Measurements from ENCODE around the gene KRTAP22-2.

- TF ChIP-seq CTCF (conservative IDR thresholded peaks at IDR 0.05; ENCODE audit: low read length) (no peak), EZH2phosphoT487 (IDR thresholded peaks at IDR 0.05; ENCODE audit: borderline replicate concordance) (no peak)
Measured at GRCh38 chr21:30592140-30592539, 1.9 kb upstream of the KRTAP22-2 start, which contains the start of gene KRTAP6-3.
